ENCODE results near the gene RASSF5. TPM values are rescaled to one million over a fixed set of nuclear protein-coding genes. Genes with fewer than 3 reads are reported as not detected.

The RASSF5 gene
- total and polyA plus RNA-seq, 9 of the 15 experiments (the other 6 are each of a cell fraction or from before 2014, with no cell fraction given) = 6.1 to 41.0 (median 25.2) TPM

GRCh38 chr1:206495493-206496046 is 11.8 kb upstream of the RASSF5 start:
- Histone ChIP-seq H3K9me3 (replicated peaks; ENCODE audit: control insufficient read depth, insufficient read depth, low read depth, low read length) (no peaks in the 10 kb centered on the region), H3K4me2 (ENCODE audit: insufficient read depth, low read length) (no peak overlapping the region), H4K20me1 (replicated peaks; ENCODE audit: control insufficient read depth, insufficient read depth, low read length) (no peaks in the 10 kb centered on the region), H3K4me1 (replicated peaks in 1 of 2; ENCODE audit: control insufficient read depth in 2 of 2, insufficient read depth in 2 of 2, low read length in 2 of 2) (peaks cover 8 to 21% of the 10 kb centered on the region in 2 experiments), H3K9me1 (ENCODE audit: control insufficient read depth, insufficient read depth, low read length) (no peaks in the 10 kb centered on the region), H3K36me3 (ENCODE audit: control insufficient read depth, insufficient read depth, low read length) (no peaks in the 10 kb centered on the region), H3K9ac (ENCODE audit: insufficient read depth in 1 of 2, low read depth in 2 of 2, low read length in 2 of 2) (no peak overlapping the region), H2AFZ (ENCODE audit: low read depth, low read length) (no peak overlapping the region), H3K79me2 (ENCODE audit: control insufficient read depth, insufficient read depth, low read length) (no peaks in the 10 kb centered on the region), H3K4me3 (no peak overlapping the region), H3K27ac (ENCODE audit: extremely low read depth, low read depth, low read length) (no peak overlapping the region), H3K27me3 (ENCODE audit: control insufficient read depth in 2 of 2, insufficient read depth in 2 of 2, low read length in 2 of 2) (no peaks in the 10 kb centered on the region)
- no TSS peak for BruUV-seq (replicated peaks)
- ATAC-seq (no peak), FAIRE-seq (peak; percentile 51), DNase-seq (ENCODE audit: extremely low read depth in 1 of 4, low spot score in 3 of 4) (no peak)
- TF ChIP-seq NRF1 (conservative IDR thresholded peaks at IDR 0.05 in 1 of 2, IDR thresholded peaks at IDR 0.05 in 1 of 2) (0 out of 4 replicates have a peak, but pooled peaks of 1 of the 2 experiments have one; percentile 28), HES1 (IDR thresholded peaks at IDR 0.05; ENCODE audit: low read depth) (no peak), VEZF1 (CRISPR knock-in tag; IDR thresholded peaks at IDR 0.05) (0 out of 2 replicates have a peak, but pooled peaks have one; percentile 8)
- CTCF ChIA-PET (ENCODE audit: low intra/inter-chr PET ratio) = interaction anchor here (0.6 kb wide), 1 partner anchor 14 kb away, joined by 3 read pairs; no protein-coding TSS in a partner anchor
- intact Hi-C loops (cut with micrococcal nuclease) = loop anchor here (10.0 kb wide), 3 partner anchors 239 to 479 kb away; partner anchors contain the start of gene FCAMR
- in situ Hi-C loops (cut with MboI) = no loop called here
- POLR2A ChIA-PET = interaction anchor here (0.5 to 2.7 kb wide), 8 partner anchors 8 to 1513 kb away, joined by 3 to 6 read pairs (median 3); partner anchors contain the start of gene RASSF5
- WGBS (ENCODE audit: insufficient coverage, low coverage, missing lambda C conversion rate) = 21% methylated on average over 3 of the region's 3 CpGs

All from K562 (cell line).